Measurements from ENCODE around the gene BATF2.

The BATF2 gene

DNA sequence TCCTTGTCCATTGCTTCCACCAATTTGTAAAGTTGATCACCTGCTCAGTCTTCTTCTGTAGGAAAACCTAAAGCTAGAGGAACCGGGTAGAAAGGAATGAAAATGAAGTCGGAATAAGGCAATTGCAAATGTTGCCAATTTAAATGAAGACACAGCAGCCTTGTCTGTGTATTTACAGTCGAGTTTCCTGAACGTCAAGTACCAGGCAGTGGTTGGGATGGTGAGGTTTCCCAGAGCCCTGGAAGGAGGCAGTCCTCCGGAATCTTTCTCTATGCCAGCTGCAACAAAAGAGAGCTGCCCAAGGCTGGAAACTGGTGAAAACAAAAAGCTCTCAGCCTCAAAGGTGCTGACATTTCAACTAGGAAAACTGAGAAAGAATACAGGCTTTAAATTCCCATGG lies 42.6 kb downstream of the BATF2 start:
- H3K36me3 ChIP-seq (ENCODE audit: control insufficient read depth in 4 of 4, insufficient read depth in 4 of 4, low read length in 3 of 4), result no peaks in the 10 kb centered on the region
- H3K27me3 ChIP-seq (replicated peaks in 2 of 5; ENCODE audit: control insufficient read depth in 4 of 5, insufficient read depth in 5 of 5, low read length in 4 of 5), result peaks cover 0 to 9% (median 4%) of the 10 kb centered on the region in 5 experiments
- H3K9me3 ChIP-seq (ENCODE audit: control extremely low read depth in 1 of 5, control insufficient read depth in 4 of 5, insufficient read depth in 2 of 5, low read depth in 1 of 5, low read length in 4 of 5), result no peaks in the 10 kb centered on the region
- CTCF ChIA-PET, result interaction anchor here (1.1 to 1.4 kb wide), 2 partner anchors 9 to 60 kb away, joined by 4 read pairs; no protein-coding TSS in a partner anchor
- no peaks in the 10 kb centered on the region for H3K4me1 ChIP-seq (ENCODE audit: control extremely low read depth in 1 of 4, control insufficient read depth in 4 of 4, insufficient read depth in 4 of 4, low read length in 3 of 4)
- H3K27ac ChIP-seq (ENCODE audit: insufficient read depth in 1 of 2, low read depth in 1 of 2, low read length in 2 of 2, poor library complexity in 1 of 2, severe bottlenecking in 2 of 2), result no peak overlapping the region
- no peak for DNase-seq
- WGBS (ENCODE audit: insufficient coverage), result 83% methylated on average over 5 of the region's 5 CpGs
- POLR2A ChIA-PET, result no interaction called here
- H3K4me3 ChIP-seq (ENCODE audit: control insufficient read depth in 1 of 7, extremely low read depth in 1 of 7, insufficient read depth in 4 of 7, low read depth in 2 of 7, low read length in 6 of 7), result no peak overlapping the region

- ChIA-PET CTCF (interaction anchor here (0.9 to 1.2 kb wide), 4 partner anchors 16 to 48 kb away, joined by 3 read pairs; partner anchors contain the start of gene GPHA2), POLR2A (no interaction called here)
- 70% methylated on average over 2 of the region's 4 CpGs for WGBS (ENCODE audit: insufficient coverage)
- H3K9me3 ChIP-seq (ENCODE audit: control extremely low read depth in 1 of 5, control insufficient read depth in 4 of 5, insufficient read depth in 2 of 5, low read depth in 1 of 5, low read length in 4 of 5), result no peaks in the 10 kb centered on the region
- peaks cover 0 to 10% (median 4%) of the 10 kb centered on the region in 5 experiments for H3K27me3 ChIP-seq (replicated peaks in 2 of 5; ENCODE audit: control insufficient read depth in 4 of 5, insufficient read depth in 5 of 5, low read length in 4 of 5)
- no peaks in the 10 kb centered on the region for H3K36me3 ChIP-seq (ENCODE audit: control insufficient read depth in 4 of 4, insufficient read depth in 4 of 4, low read length in 3 of 4)
- no peak overlapping the region for H3K4me3 ChIP-seq (ENCODE audit: control insufficient read depth in 1 of 7, extremely low read depth in 1 of 7, insufficient read depth in 4 of 7, low read depth in 2 of 7, low read length in 6 of 7)
- DNase-seq, result no peak
- H3K27ac ChIP-seq (ENCODE audit: insufficient read depth in 1 of 2, low read depth in 1 of 2, low read length in 2 of 2, poor library complexity in 1 of 2, severe bottlenecking in 2 of 2), result no peak overlapping the region
- H3K4me1 ChIP-seq (ENCODE audit: control extremely low read depth in 1 of 4, control insufficient read depth in 4 of 4, insufficient read depth in 4 of 4, low read length in 3 of 4), result no peaks in the 10 kb centered on the region
Measured at GRCh38 chr11:64951529-64951928, 45.2 kb downstream of the BATF2 start.

- ChIA-PET POLR2A (interaction anchor here (0.6 kb wide), 2 partner anchors 36 to 152 kb away, joined by 3 read pairs; no protein-coding TSS in a partner anchor), CTCF (interaction anchor here (1.9 kb wide), 1 partner anchor 10 kb away, joined by 5 read pairs; no protein-coding TSS in a partner anchor)
- no peak for DNase-seq
- WGBS (ENCODE audit: insufficient coverage), result 87% methylated on average over 5 of the region's 5 CpGs
- Histone ChIP-seq H3K4me1 (ENCODE audit: control extremely low read depth in 1 of 4, control insufficient read depth in 4 of 4, insufficient read depth in 4 of 4, low read length in 3 of 4) (no peaks in the 10 kb centered on the region), H3K27me3 (replicated peaks in 2 of 5; ENCODE audit: control insufficient read depth in 4 of 5, insufficient read depth in 5 of 5, low read length in 4 of 5) (peaks cover 0 to 18% (median 0%) of the 10 kb centered on the region in 5 experiments), H3K4me3 (ENCODE audit: control insufficient read depth in 1 of 7, extremely low read depth in 1 of 7, insufficient read depth in 4 of 7, low read depth in 2 of 7, low read length in 6 of 7) (no peak overlapping the region), H3K9me3 (ENCODE audit: control extremely low read depth in 1 of 5, control insufficient read depth in 4 of 5, insufficient read depth in 2 of 5, low read depth in 1 of 5, low read length in 4 of 5) (no peaks in the 10 kb centered on the region), H3K36me3 (ENCODE audit: control insufficient read depth in 4 of 4, insufficient read depth in 4 of 4, low read length in 3 of 4) (no peaks in the 10 kb centered on the region), H3K27ac (ENCODE audit: insufficient read depth in 1 of 2, low read depth in 1 of 2, low read length in 2 of 2, poor library complexity in 1 of 2, severe bottlenecking in 2 of 2) (no peak overlapping the region)
Measured at GRCh38 chr11:64947208-64947814, 49.5 kb downstream of the BATF2 start.
